Fibroblast of lung (primary cell): Measurements from ENCODE around the gene PDE4D. TPM values are rescaled to one million over a fixed set of nuclear protein-coding genes. Genes with fewer than 3 reads are reported as not detected.

ENCODE experiments used
- DNase-seq, 2 donors: peaks; one replicate each; pipeline versions ENCODE4 v3.0.0 to v3.0.0-alpha.2; 2010; ENCODE audit warnings: low read depth in 2 of 2
- H2AFZ ChIP-seq: 2 replicates; pipeline ENCODE4 v1.5.1; 2012; ENCODE audit warnings: low read length, control low read depth, inconsistent platforms
- H3K27ac ChIP-seq: 2 replicates; pipeline ENCODE4 v1.5.1; 2011; ENCODE audit warnings: low read length, control low read depth; ENCODE audit not compliant: insufficient read depth
- H3K27me3 ChIP-seq: 2 replicates; pipeline ENCODE4 v1.5.1; 2011; ENCODE audit warnings: mild to moderate bottlenecking, low read length; ENCODE audit not compliant: control insufficient read depth, insufficient read depth
- H3K36me3 ChIP-seq: 2 replicates; pipeline ENCODE4 v1.5.1; 2011; ENCODE audit warnings: low read length; ENCODE audit not compliant: control insufficient read depth, insufficient read depth
- H3K4me1 ChIP-seq: 2 replicates; pipeline ENCODE4 v1.5.1; 2011; ENCODE audit warnings: low read length; ENCODE audit not compliant: control insufficient read depth, insufficient read depth; ENCODE audit errors: extremely low read depth
- H3K4me2 ChIP-seq: 2 replicates; pipeline ENCODE4 v1.5.1; 2011; ENCODE audit warnings: low read length, control low read depth; ENCODE audit not compliant: insufficient read depth; ENCODE audit errors: extremely low read depth
- H3K4me3 ChIP-seq, 4 experiments: fragments of 200-600 bp in 1 of 4; sonication (generic) in 1 of 4; replicated peaks in 1 of 4; 2 replicates each; pipeline ENCODE4 v1.5.1; 2011 to 2016; ENCODE audit warnings: low read length in 4 of 4, low read depth in 3 of 4, mild to moderate bottlenecking in 3 of 4, control low read depth in 2 of 4, inconsistent platforms in 1 of 4, mixed read lengths in 1 of 4; ENCODE audit not compliant: insufficient read depth in 1 of 4; ENCODE audit errors: control extremely low read depth in 1 of 4
- H3K79me2 ChIP-seq: 2 replicates; pipeline ENCODE4 v1.5.1; 2012; ENCODE audit warnings: mild to moderate bottlenecking, low read length, inconsistent platforms; ENCODE audit not compliant: control insufficient read depth, insufficient read depth
- H3K9ac ChIP-seq: 2 replicates; pipeline ENCODE4 v1.5.1; 2011; ENCODE audit warnings: mild to moderate bottlenecking, low read length, control low read depth; ENCODE audit not compliant: insufficient read depth
- H3K9me3 ChIP-seq: 2 replicates; pipeline ENCODE4 v1.5.1; 2012; ENCODE audit warnings: low read depth, low read length; ENCODE audit not compliant: control insufficient read depth, insufficient read depth
- H4K20me1 ChIP-seq: 2 replicates; pipeline ENCODE4 v1.5.1; 2011; ENCODE audit warnings: low read length; ENCODE audit not compliant: control insufficient read depth, insufficient read depth; ENCODE audit errors: extremely low read depth
- EZH2 ChIP-seq: IDR thresholded peaks from 2 replicates; pipeline ENCODE4 v1.5.1; 2012; ENCODE audit warnings: low read length, control low read depth, mild to moderate bottlenecking; ENCODE audit errors: missing control alignments
- polyA plus RNA-seq, 2 donors: library from polyadenylated mRNA; depleted of rRNA in 1 of 2; stranded (reverse) in 1 of 2; unstranded in 1 of 2; fragments of >200 nt; gene quantifications; 2 replicates each; pipeline ENCODE4 v1.2.1, GENCODE V29; 2011 to 2012; ENCODE audit warnings: missing spikeins in 1 of 2
- total RNA-seq: library from RNA; depleted of rRNA; stranded (reverse); fragments of >200 nt; gene quantifications from 2 replicates; pipeline ENCODE4 v1.2.1, GENCODE V29; 2014
- TF ChIP-seq, protein P1 (sequence below), 2 donors: IDR thresholded peaks in 1 of 2; conservative IDR thresholded peaks in 1 of 2; 1 replicate in 1 of 2; 2 replicates in 1 of 2; pipeline ENCODE4 v1.5.1; 2011 to 2012; ENCODE audit warnings: low read length in 2 of 2, control low read depth in 1 of 2, inconsistent platforms in 1 of 2, low read depth in 1 of 2, mild to moderate bottlenecking in 1 of 2

The PDE4D gene
- total and polyA plus RNA-seq, 2 donors (not counting 1 experiment from before 2014, with no cell fraction given), result 2.1 to 8.3 TPM

DNA sequence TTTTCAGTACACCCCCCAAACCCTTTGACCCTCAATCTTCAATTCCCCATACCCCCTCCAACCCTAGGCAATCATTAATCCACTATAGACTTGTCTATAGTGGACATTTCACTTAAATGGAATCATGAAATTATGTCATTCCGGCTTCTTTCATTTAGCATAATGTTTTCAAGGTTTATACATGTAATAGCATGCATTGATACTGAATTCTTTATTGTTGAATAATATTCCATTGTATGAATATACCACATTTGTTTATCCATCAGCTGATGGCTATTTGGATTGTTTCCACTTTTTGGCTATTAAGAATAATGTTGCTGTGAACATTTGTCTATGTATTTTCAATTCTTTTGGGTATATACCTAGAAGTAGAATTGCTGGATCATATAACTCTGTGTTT, 238.8 kb downstream of the PDE4D start:
- Histone ChIP-seq H3K4me2 (no peak overlapping the region), H3K27ac (no peak overlapping the region), H3K4me3 (no peak overlapping the region), H3K9me3 (no peaks in the 10 kb centered on the region), H3K36me3 (no peaks in the 10 kb centered on the region), H3K27me3 (no peaks in the 10 kb centered on the region), H4K20me1 (no peaks in the 10 kb centered on the region), H3K79me2 (no peaks in the 10 kb centered on the region), H2AFZ (no peak overlapping the region), H3K4me1 (no peaks in the 10 kb centered on the region), H3K9ac (no peak overlapping the region)
- no peak for DNase-seq
- TF ChIP-seq, protein P1, sequence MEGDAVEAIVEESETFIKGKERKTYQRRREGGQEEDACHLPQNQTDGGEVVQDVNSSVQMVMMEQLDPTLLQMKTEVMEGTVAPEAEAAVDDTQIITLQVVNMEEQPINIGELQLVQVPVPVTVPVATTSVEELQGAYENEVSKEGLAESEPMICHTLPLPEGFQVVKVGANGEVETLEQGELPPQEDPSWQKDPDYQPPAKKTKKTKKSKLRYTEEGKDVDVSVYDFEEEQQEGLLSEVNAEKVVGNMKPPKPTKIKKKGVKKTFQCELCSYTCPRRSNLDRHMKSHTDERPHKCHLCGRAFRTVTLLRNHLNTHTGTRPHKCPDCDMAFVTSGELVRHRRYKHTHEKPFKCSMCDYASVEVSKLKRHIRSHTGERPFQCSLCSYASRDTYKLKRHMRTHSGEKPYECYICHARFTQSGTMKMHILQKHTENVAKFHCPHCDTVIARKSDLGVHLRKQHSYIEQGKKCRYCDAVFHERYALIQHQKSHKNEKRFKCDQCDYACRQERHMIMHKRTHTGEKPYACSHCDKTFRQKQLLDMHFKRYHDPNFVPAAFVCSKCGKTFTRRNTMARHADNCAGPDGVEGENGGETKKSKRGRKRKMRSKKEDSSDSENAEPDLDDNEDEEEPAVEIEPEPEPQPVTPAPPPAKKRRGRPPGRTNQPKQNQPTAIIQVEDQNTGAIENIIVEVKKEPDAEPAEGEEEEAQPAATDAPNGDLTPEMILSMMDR (conservative IDR thresholded peaks at IDR 0.05 in 1 of 2, IDR thresholded peaks at IDR 0.05 in 1 of 2; ENCODE audit: low read depth in 1 of 2, low read length in 2 of 2), result no peak
- no peak for TF ChIP-seq EZH2

DNA sequence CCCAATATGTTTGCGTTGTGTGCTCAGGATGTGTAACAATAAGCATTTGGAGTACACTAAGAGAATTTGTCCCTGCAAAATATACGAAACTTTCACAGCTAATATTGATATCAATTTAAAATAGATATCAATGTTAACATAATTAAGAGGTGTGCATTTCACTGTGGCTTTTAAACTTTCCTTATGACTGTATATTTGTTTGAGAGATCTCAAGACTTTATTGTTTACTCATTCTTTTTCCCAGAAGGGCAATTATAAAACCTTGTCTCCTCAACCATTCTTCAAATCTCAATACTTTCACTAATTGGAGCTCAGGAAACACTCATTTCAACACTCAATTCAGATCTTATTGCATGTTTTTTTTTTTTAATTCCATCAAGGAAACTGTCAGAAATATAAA, 241.1 kb downstream of the PDE4D start:
- Histone ChIP-seq H3K36me3 (no peaks in the 10 kb centered on the region), H3K4me1 (no peaks in the 10 kb centered on the region), H3K9me3 (no peaks in the 10 kb centered on the region), H2AFZ (no peak overlapping the region), H4K20me1 (no peaks in the 10 kb centered on the region), H3K9ac (no peak overlapping the region), H3K4me2 (no peak overlapping the region), H3K27ac (no peak overlapping the region), H3K4me3 (no peak overlapping the region), H3K27me3 (no peaks in the 10 kb centered on the region), H3K79me2 (no peaks in the 10 kb centered on the region)
- TF ChIP-seq, protein P1 (conservative IDR thresholded peaks at IDR 0.05 in 1 of 2, IDR thresholded peaks at IDR 0.05 in 1 of 2; ENCODE audit: low read depth in 1 of 2, low read length in 2 of 2), result no peak
- TF ChIP-seq EZH2, result no peak
- DNase-seq, result no peak

DNA sequence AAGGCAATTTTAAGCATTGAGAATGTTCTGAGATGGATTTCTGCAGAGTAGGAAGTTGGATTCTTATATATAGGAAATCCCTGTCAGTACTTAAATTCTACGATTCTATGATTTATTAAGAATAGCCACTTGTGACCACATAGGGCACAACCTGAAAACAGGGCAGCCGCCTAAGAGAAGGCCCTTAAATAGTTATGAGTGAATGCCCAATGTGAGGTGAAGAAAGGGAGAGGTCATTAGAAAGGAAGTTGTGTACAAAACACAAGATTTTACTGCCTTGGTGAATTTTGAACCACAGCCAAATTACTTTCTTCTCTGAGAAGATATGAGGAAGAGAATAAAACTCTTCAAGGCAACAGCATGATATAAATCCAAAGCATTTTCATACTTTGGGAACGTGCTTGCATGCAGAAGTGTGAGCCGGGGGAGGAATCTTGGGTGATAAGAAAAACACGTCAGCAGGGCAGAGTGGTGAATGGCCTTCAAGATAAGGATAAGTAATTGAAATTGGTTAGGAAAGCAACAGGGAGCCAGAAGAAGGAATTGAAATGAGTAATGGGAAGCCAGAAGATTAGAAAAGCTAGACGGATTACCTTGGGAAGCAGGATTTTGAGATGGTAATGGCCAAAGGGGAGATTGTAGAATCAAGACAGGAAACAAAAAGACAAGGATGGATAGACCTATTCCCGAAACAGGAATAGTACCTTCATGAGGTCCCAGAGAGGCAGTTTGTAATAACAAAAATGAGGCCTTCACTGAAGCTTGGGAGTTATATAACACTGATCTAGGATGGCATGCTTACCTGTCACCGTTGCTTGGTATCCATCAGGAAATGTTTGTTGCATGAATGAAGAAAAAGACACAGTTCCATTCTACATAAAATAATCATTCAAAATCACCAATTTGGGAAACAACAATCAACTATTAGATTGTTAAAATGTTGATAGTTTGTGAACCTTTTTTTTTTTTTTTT, 244.3 kb downstream of the PDE4D start:
- Histone ChIP-seq H2AFZ (no peak overlapping the region), H3K4me2 (no peak overlapping the region), H3K27ac (no peak overlapping the region), H3K79me2 (no peaks in the 10 kb centered on the region), H3K9me3 (no peaks in the 10 kb centered on the region), H3K27me3 (no peaks in the 10 kb centered on the region), H3K36me3 (no peaks in the 10 kb centered on the region), H4K20me1 (no peaks in the 10 kb centered on the region), H3K4me1 (no peaks in the 10 kb centered on the region), H3K9ac (no peak overlapping the region), H3K4me3 (no peak overlapping the region)
- TF ChIP-seq EZH2, result no peak
- TF ChIP-seq, protein P1 (conservative IDR thresholded peaks at IDR 0.05 in 1 of 2, IDR thresholded peaks at IDR 0.05 in 1 of 2; ENCODE audit: low read depth in 1 of 2, low read length in 2 of 2), result no peak
- peak in 1 of 2 donors; percentile 89 for DNase-seq
